Measurements from ENCODE around the gene JMJD6.
"Not testable (repeated sequence)": the region's sequence is repeated elsewhere in the genome, so short reads cannot be mapped to it uniquely, and the experiment has no call there.

Gene JMJD6

DNA sequence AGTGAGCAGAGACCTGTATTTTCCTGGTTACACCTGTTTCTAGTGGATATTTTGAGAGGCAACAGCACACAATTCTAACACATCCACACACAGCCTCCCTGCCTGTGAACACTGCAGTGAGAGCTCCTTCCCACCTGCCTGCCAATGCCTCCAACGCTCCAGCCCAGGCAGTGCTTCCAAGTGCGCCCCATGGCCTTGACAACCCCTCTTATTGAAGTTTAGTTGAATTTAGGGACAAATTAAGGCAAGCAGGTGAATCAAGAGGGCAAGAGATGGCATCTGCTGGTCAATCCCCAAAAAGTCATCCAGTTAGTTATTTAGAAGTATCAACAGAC, 10.9 kb downstream of the JMJD6 start:
- Histone ChIP-seq H3K27me3 (replicated peaks) (no peaks in the 10 kb centered on the region), H3K27ac (peak overlapping the region; percentile 98), H3K36me3 (replicated peaks) (peaks cover 55% of the 10 kb centered on the region), H3K4me3 (ENCODE audit: low read depth, low read length) (no peak overlapping the region)
- in situ Hi-C loops (cut with HindIII; ENCODE audit: low pct_ligation_motif_present, low sequenced_read_pairs), result no loop called here
- TF ChIP-seq, protein P1, sequence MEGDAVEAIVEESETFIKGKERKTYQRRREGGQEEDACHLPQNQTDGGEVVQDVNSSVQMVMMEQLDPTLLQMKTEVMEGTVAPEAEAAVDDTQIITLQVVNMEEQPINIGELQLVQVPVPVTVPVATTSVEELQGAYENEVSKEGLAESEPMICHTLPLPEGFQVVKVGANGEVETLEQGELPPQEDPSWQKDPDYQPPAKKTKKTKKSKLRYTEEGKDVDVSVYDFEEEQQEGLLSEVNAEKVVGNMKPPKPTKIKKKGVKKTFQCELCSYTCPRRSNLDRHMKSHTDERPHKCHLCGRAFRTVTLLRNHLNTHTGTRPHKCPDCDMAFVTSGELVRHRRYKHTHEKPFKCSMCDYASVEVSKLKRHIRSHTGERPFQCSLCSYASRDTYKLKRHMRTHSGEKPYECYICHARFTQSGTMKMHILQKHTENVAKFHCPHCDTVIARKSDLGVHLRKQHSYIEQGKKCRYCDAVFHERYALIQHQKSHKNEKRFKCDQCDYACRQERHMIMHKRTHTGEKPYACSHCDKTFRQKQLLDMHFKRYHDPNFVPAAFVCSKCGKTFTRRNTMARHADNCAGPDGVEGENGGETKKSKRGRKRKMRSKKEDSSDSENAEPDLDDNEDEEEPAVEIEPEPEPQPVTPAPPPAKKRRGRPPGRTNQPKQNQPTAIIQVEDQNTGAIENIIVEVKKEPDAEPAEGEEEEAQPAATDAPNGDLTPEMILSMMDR (IDR thresholded peaks at IDR 0.05; ENCODE audit: low read depth, low read length, missing control alignments), result no peak
- DNase-seq, result no peak

DNA sequence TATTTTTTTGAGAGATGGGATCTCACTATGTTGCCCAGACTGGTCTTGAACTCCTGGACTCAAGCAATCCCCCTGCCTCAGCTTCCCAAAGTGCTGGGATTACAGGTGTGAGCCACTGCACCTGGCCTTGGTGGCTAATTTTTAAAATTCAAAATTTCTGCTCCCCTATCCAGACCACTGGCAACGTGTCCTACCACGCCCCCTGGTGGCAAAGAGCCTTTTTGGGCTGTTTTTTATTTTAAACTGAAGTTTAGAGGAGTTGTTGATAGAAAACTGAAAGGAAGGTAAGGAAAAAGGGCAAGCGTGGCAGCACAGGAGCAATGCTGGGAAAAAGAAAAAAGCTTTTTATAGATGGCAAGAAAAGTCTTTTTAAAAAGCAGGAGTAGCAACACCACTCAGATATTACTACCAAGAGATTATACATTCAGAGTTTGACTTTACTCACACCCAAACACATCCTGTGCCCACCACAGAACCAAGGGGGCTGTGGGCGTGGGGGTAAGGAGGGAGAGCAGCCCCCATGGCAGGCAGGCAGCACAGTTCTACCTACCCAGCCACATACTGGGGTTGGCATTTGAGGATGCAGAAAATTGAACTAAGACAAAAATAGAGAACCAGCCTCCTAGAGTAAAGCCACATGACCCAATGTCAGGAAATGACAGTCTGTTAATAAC, 11.4 kb downstream of the JMJD6 start:
- TF ChIP-seq, protein P1 (IDR thresholded peaks at IDR 0.05; ENCODE audit: low read depth, low read length, missing control alignments), result peak; percentile 83
- Histone ChIP-seq H3K36me3 (replicated peaks) (peaks cover 53% of the 10 kb centered on the region), H3K27me3 (replicated peaks) (no peaks in the 10 kb centered on the region), H3K27ac (peak overlapping the region; percentile 98), H3K4me3 (ENCODE audit: low read depth, low read length) (no peak overlapping the region)
- in situ Hi-C loops (cut with HindIII; ENCODE audit: low pct_ligation_motif_present, low sequenced_read_pairs), result no loop called here
- DNase-seq, result no peak

DNA sequence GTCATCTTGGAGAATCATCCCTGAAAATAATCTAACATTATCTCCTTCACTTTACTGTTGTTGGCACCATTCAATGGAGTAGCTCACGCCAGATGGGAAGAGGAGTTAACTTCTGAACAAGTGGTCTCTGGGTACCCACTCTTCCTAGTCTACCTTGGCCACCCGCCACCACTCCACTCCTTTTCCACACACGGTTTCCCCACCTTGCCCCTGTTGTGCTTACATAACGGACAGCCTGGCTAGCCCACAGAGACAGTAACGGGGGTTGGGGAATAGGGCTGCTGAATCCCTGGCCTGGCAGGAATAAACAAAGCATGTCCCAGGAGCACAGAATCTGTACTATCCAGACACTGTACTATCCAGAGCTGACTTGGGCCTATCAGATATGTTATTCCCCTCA, 12.1 kb downstream of the JMJD6 start:
- peaks cover 47% of the 10 kb centered on the region for H3K36me3 ChIP-seq (replicated peaks)
- H3K4me3 ChIP-seq (ENCODE audit: low read depth, low read length), result no peak overlapping the region
- in situ Hi-C loops (cut with HindIII; ENCODE audit: low pct_ligation_motif_present, low sequenced_read_pairs), result no loop called here
- no peak overlapping the region for H3K27ac ChIP-seq
- TF ChIP-seq, protein P1 (IDR thresholded peaks at IDR 0.05; ENCODE audit: low read depth, low read length, missing control alignments), result no peak
- no peaks in the 10 kb centered on the region for H3K27me3 ChIP-seq (replicated peaks)
- DNase-seq, result no peak

DNA sequence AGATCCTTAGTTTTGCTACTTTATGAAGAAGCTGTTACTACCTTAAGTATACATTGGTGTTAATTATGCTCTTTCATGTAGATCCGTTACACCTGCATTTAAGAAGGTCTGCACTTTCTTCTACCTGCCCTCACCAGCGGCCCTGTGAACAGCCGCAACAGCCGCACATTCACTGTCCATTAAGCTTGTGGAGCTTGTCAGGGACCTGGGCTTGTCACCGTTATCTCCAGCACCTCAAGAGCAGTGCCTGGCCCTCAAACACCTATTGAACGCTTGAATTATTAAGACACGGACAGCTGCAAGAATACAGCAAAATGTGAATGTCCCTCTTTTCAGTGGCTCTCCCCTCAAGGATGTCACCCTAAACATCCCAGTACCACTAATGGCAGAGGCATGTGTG, 12.6 kb downstream of the JMJD6 start:
- DNase-seq, result no peak
- TF ChIP-seq, protein P1 (IDR thresholded peaks at IDR 0.05; ENCODE audit: low read depth, low read length, missing control alignments), result no peak
- Histone ChIP-seq H3K27ac (no peak overlapping the region), H3K4me3 (ENCODE audit: low read depth, low read length) (no peak overlapping the region), H3K27me3 (replicated peaks) (no peaks in the 10 kb centered on the region), H3K36me3 (replicated peaks) (peaks cover 41% of the 10 kb centered on the region)
- in situ Hi-C loops (cut with HindIII; ENCODE audit: low pct_ligation_motif_present, low sequenced_read_pairs), result no loop called here

DNA sequence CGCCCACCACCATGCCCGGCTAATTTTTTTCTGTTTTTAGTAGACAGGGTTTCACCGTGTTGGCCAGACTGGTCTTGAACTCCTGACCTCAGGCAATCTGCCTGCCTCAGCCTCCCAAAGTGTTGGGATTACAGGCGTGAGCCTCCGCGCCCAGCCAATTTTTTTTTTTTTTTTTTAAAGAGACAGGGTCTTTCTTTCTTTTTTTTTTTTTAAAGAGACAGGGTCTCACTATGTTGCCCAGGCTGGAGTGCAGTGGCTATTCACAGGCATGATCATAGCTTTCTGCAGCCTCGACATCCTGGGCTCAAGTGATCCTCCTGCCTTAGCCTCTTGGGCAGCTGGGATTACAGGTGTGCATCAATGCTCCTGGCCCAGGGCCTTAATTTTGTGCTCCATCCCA, 14.1 kb downstream of the JMJD6 start:
- in situ Hi-C loops (cut with HindIII; ENCODE audit: low pct_ligation_motif_present, low sequenced_read_pairs); H3K27me3 ChIP-seq (replicated peaks); H3K4me3 ChIP-seq (ENCODE audit: low read depth, low read length); DNase-seq; H3K27ac ChIP-seq: not testable (repeated sequence)
- peaks cover 34% of the 10 kb centered on the region for H3K36me3 ChIP-seq (replicated peaks)

DNA sequence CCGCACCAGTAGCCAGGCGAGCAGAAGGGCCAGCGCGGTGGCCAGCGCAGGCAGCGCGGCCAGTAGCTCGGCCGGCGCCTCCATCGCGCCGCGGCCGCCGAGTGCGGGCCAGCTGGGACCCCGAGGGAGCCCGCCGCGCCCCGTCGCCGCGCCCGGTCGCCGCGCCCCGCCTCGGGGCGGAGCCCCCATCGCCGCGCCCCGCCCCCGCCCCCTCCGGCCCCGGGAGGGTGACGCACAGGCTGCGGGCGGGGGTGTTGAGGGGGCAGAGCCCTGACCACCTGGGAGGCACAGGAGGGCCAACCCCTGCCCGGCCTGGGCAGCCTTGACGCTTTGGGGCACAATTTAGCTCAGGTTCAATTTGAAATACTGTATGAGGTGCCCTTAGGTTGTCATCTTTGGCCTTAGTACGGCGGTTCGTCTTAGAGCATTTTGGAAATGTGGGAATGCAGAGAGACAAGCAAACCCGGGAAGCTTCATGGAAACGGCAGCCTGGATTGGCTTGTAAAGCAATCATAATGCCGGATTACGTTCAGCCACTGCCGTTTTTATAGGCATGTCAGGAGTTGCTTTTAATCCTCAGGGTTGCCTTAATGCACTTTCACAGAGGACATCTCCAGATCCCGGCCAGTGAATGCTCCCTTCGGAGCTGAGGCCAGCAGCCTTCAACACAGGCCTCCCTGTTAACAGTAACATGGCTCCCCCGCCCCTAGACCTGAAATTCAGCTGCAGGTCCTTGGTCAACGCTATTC, 15.4 kb downstream of the JMJD6 start, which contains the start of gene MXRA7:
TSS of gene MXRA7 (minus strand) at position 103 of the 749 bp plus-strand sequence. CDS start at position 84, 19 bp downstream.
- H3K27me3 ChIP-seq (replicated peaks), result no peaks in the 10 kb centered on the region
- H3K36me3 ChIP-seq (replicated peaks), result peaks cover 32% of the 10 kb centered on the region
- in situ Hi-C loops (cut with HindIII; ENCODE audit: low pct_ligation_motif_present, low sequenced_read_pairs), result no loop called here
- peak within 1 kb of the TSS; percentile 87 for H3K27ac ChIP-seq
- no peak for DNase-seq
- H3K4me3 ChIP-seq (ENCODE audit: low read depth, low read length), result peak within 1 kb of the TSS; percentile 78
- TF ChIP-seq, protein P1 (IDR thresholded peaks at IDR 0.05; ENCODE audit: low read depth, low read length, missing control alignments), result no peak

DNA sequence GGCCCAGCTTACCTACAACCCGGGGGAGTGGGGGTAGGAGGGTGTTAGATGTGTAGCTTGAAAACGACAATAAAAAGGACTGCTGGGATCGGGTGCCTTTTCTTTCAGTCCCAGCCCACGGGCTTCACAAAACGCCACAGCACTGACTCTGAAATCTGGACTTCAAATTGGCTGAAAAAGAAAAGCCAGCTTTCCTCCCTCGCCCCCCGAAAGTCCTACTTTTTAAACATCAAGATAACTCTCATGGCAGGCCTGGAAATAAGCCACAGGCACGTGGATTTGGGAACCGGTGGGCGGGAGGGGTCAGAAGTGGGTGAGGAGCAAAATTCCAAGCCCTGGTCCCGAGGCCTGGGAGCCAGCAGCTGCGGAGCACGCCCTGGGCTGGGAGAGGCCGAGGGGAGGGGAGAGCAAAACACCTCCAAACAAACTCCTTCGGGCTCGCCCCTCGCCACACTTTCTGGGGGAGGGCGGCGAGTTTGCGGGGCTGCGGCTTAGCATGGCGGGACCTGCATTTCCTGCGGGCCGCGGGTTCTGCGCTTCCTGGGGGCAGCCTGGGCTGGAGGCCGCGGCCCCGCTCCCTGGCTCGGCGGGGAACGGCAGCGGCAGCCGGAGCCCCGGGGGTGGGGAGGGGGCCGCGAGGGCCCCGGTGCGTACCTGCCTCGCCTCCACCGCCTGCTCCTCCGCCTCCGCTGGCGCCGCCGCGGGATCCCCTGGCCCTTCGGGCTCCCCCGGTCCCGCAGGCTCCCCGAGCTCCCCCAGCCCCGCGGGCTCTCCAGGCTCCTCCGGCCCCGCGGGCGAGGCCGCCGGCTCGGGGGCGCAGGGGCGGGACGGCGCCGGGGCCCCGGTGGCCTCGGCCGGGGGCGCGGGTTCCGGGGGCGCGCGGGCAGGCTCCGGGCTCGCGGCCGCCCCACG, 16.2 kb downstream of the JMJD6 start:
- in situ Hi-C loops (cut with HindIII; ENCODE audit: low pct_ligation_motif_present, low sequenced_read_pairs), result not testable (repeated sequence)
- peak overlapping the region; percentile 87 for H3K27ac ChIP-seq

More for the DNA sequence above, 16.2 kb downstream of the JMJD6 start:
- peaks cover 27% of the 10 kb centered on the region for H3K36me3 ChIP-seq (replicated peaks)
- not testable (repeated sequence) for DNase-seq; H3K27me3 ChIP-seq (replicated peaks)
- H3K4me3 ChIP-seq (ENCODE audit: low read depth, low read length), result peak overlapping the region; percentile 78
